NCI-H187 (cell line): ENCODE data around the gene CCNDBP1.
"Not testable (repeated sequence)": the region's sequence is repeated elsewhere in the genome, so short reads cannot be mapped to it uniquely, and the experiment has no call there.

Experiments used
- DNase-seq, 2 experiments: peaks; one replicate each; lab custom pipeline; 2025; lab: John Stamatoyannopoulos, UW

The CCNDBP1 gene

DNA sequence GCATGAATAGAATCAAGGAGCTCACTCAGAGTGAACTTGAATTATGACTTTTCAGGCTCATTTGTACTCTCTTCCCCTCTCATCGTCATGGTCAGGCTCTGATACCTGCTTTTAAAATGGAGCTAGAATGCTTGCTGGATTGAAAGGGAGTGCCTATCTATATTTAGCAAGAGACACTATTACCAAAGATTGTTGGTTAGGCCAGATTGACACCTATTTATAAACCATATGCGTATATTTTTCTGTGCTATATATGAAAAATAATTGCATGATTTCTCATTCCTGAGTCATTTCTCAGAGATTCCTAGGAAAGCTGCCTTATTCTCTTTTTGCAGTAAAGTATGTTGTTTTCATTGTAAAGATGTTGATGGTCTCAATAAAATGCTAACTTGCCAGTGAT is 9.6 kb downstream of the CCNDBP1 start:
- no peak for DNase-seq

DNA sequence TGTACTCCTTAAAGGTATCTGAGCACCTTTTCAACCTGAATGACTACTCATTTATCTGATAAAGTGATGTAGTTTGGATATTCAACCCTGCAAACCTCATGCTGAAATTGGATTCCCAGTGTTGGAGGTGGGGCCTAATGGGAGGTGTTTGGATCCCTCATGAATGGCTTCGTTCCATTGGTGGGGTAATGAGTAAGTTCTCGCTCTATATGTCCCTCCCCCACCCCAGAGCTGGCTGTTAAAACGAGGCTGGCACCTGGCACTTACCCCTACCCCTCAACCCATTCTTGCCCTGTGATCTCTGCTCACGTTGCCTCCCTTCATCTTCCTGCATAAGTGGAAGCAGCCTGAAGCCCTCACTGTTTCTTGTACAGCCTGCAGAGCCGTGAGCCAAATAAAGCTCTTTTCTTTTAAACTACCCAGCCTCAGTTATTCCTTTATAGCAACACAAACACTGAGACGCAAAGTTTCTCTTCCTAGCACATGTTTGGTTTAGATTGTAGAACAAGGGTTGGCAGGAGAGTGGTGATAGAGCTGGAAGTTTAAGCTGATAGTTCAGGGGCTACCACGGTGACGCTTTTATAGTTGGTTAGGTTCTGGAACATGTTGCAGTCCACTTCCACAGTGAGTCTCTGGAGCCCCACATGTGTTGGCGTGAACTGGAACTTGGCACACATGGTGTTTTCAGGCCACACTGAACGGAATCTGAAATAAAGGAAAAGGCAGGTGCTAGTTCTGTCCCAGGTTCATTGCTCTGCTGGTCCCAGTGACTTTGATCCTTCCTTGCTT is 11.8 kb downstream of the CCNDBP1 start:
- DNase-seq: no peak

DNA sequence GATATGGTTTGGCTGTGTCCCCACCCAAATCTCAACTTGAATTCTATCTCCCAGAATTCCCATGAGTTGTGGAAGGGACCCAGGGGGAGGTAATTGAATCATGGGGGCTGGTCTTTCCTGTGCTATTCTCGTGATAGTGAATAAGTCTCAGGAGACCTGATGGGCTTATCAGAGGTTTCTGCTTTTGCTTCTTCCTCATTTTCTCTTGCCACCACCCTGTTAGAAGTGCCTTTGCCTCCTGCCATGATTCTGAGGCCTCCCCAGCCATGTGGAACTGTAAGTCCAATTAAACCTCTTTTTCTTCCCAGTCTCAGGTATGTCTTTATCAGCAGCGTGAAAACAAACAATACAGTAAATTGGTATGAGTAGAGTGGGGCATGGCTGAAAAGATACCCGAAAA is 12.6 kb downstream of the CCNDBP1 start:
- not testable (repeated sequence) for DNase-seq

DNA sequence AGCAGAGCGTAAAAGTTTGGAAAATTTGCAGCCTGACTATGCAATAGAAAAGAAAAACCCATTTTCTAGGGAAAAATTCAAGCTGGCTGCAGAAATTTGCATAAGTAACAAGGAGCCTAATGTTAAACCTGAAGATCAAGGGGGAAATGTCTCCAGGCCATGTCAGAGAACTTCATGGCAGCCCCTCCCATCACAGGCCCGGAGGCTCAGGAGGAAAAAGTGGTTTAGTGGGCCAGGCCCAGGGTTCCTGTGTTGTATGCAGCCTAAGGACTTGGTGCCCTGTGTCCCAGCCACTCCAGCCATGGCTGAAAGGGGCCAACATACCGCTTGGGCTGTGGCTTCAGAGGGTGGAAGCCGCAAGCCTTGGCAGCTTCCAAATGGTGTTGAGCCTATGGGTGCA is 13.4 kb downstream of the CCNDBP1 start:
- DNase-seq: not testable (repeated sequence)

DNA sequence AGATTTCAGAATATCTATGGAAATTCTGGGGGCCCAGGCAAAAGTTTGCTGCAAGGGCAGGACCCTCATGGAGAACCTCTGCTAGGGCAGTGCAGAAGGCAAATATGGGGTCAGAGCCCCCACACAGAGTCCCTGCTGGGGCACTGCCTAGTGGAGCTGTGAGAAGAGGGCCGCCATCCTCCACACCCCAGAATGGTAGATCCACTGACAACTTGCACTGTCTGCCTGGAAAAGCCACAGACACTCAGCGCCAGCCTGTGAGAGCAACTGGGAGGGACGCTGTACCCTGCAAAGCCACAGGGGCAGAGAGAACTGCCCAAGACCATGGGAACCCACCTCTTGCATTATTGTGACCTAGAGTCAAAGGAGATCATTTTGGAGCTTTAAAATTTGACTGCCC is 13.8 kb downstream of the CCNDBP1 start:
- no peak for DNase-seq

DNA sequence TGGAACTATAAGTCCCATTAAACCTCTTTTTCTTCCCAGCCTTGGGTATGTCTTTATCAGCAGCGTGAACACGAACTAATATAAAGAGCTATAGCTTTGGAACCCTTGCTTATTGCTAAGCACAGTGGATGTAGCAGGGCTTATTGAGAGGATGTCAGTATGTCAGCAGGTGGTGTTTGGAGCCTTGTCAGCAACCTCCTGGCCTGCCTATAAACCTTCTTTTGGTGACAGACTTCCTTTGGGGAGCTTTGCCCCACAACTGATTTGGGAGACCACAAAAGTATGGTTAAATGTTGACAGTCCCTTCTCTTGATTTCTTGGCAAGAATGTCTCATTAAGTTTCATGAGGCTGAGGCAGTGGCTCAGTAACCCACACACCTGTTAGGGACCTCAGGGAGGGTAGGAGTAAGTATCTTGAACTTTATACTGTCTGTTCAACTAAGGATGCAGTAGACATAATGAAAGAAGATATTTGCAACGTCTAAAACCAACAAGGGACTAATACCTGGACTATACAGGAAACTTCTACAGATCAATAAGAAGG is 14.8 kb downstream of the CCNDBP1 start:
- DNase-seq: no peak

DNA sequence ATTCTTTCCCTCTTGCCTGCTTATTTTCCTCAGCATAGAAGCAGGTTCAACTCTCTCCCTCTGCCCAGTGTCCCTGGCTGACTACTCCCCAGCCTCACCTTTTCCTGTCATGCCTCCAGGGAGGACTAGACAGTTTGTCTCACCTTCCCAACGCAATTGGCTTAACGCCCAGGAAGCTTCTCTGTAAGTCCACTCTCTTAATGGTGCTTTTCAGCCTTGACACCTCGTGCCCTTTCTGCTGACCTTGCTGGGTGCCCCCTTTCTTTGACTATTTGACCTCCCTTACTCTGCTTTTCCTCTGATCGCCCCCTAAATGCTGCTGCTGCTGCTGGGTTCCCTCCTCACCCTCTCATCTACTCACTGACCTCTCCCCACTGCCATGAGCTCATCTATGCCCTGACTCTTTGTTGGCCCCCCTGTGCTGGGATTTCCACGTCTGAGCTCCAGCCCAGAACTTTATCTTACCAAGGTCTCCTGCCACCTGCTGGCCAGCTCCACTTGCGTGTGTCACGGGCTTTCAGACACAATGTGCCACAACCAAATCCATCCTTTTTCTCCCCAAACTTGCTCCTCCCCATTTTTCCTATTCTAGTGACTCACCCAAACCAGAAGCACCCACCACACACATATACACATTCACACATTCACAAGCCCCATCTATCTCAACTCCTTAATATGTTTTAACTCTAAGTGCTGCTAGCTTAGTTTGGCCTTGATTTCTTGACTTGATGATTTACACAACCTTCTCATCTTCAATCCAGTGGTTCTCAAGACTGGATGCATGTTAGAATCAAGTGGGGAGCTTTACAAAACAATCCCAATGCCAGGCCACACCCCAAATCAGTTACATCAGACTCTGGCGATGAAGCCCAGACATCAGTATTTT is 19.1 kb downstream of the CCNDBP1 start:
- DNase-seq: no peak

DNA sequence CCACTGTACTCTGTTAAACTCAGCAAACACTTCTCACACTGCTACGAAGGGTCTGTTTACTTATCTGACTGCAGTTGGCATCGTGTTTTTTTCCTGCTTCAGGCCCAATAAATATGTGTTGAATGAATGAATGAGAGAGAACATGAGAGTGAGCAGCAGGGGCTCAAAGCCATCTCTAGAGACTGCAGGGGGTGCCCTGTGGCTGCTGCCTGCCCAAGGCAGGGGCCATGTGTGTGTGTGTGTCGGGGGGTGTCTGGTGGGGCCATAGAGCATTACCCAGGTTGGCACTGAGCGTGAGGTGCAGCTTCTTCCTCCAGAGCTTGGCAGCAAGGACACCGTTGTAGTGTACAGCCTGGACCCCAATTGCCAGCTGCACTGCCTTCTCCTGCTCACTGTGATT is 20.9 kb downstream of the CCNDBP1 start:
- no peak for DNase-seq

DNA sequence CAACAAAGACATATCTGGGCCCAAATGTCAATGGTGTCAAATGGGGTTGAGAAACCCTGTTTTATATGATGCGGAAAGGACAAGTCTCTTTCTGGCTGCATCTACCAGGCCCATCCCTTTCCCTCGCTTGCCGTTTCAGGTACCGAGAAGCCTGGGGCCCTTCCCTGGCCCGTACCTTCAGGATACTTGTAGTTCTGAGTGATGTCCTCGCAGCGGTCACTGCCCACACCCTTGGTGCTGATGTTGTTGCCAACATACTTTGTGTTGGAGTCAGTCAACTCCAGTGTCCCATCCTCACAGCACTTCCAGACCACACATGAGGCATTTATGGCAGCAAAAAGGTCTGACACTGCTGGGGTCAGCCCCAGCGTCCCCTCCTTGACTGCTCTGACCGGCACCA is 21.8 kb downstream of the CCNDBP1 start:
- no peak for DNase-seq

DNA sequence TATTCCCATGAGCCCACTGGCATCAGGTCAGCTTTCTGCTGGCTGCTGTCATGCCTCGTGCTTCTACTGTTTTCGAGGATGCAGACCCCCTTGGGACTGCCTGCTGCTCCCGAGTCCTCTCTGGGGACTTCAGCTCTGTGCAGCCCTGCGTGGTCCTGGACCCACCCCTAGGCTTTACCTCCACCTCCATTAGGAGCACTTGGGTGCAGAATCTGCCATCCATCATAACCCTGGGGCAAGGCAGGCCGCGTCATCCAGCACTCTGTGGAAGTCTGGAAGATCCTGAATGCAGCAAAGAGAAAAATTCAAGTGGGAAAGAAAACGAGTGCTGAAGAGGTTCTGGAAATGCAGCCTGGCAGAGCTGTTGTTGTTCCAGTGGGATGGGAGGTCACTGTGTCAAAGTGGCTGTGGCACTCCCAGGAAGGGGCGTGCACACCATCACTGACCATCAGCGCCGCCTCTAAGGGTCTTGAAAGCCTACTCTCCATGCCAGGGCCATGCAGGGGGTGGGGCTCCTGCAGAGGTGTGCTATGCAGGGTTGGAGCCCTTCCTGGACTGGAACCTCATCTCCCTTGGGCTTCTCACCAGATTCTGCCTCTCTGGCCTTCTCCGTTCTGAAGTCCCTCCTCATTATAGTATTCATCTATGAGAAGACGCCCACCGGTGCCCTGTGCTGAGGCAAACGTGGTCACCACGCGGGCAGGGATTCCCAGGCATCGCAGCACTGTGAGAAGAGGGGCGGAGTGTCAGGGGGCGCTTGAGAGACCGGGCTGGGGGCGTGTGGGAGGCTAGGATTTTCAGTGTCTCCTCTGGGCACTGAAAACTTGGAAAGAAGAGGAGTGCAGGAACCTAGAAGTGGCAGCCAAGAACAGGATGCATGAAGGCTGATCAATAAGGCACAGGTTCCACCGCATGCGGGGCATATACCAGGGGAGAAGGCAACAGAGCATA is 23.1 kb downstream of the CCNDBP1 start:
- no peak for DNase-seq

DNA sequence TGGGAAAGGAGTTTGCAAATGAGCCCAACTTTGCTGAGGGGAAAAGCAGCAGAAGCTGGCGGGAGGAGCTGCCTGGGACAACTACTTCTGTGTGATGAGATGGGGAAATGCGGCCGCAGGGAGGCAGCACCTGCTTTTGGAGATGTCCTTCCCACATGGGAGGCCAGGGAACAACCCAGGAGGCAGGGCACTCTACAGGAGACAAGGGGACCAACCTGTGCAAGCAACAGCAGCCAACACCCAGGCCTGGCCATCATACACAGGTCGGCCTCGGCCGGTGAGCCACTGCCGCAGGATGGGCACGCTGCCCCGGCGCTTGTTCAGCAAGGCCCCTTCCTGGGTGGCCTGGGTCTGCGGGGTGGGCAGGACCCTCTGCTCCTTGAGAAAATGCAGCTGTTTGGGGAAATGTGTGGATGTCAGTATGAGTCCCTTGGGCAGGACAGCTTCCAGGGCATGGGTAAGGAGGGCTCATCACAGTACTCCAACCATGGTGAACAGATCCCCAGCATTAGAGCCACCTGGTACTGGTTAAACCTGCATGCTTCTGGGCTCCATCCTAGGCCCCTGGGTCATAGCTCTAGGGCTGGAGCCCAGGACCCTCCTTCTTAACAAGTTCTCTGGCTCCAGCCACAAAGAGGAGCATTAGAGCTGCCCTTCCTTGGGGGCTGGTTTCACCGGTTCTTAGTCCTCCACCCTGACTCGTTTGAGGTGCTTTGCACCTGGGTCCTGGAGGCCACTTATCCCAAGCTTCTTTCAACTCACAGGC is 24.0 kb downstream of the CCNDBP1 start:
- no peak for DNase-seq

DNA sequence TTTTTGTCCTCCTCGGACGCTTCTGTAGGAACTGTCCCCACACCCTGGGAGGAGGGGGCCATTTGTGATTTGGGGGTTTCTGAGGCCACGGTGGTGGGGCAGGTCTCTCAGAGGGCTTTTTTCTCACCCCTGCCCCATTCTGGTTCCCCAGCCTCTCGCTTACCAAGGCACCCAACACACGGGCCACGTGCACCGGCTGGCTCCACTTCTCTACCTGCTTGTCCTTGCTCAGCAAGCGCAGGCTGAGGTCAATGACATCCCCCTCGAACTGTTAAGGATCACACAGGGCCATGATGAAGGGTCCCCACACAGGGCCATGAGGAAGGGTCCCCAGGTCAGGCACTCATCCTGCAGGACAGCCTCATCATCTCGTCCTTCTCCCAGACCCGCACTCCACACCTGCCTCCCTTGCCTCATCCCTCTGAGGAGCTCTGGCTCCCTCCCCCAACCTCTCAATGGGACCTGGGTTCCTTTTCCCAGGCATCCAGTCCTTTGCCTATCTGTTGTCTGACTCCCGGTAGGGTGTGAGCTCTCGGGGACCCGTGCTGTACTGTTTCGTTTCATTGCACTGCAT is 25.1 kb downstream of the CCNDBP1 start:
- DNase-seq: no peak

DNA sequence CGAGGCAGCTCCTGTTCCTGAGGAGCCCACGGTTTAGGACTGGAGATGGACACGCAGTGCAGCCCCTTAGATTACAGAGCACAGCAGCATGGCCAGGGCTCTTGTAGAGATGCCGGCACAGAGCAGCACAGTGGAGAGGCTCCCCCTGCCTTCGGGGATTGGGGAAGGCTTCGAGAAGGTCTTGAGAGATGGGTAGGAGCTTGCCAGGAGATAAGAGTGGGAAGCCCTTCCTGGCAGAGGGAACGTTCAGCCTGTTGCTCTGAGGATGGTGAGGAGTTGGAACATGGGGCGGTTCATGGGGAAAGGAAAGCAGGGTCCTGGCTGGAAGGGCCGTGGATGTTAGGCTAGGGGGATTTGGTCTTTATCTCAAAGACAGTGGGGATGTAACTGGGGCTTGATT is 25.6 kb downstream of the CCNDBP1 start:
- no peak for DNase-seq

DNA sequence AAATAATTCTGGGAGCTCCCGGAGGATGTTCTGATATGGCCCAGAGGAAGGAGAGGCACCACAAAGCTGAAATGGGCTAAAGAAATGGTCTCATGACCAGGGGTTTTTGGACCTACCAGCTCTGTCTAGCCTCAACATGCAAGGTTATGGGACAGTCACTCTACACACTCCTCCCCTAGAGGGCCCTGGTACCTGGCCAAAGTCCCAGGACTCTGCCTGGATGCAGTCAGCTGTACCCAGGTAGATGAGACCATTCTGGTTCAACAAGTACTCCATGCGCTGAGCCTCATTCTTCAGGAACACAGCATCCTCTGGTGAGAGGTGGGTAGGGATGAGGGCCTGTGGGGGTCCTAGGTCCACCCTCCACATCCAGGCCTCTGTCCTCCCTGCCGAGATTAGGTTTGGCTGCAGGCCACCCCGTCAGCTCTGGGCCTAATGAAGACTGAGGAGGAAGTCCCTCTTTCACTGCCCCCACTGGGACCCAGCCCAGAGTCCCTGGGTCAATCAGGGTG is 26.1 kb downstream of the CCNDBP1 start:
- no peak for DNase-seq

DNA sequence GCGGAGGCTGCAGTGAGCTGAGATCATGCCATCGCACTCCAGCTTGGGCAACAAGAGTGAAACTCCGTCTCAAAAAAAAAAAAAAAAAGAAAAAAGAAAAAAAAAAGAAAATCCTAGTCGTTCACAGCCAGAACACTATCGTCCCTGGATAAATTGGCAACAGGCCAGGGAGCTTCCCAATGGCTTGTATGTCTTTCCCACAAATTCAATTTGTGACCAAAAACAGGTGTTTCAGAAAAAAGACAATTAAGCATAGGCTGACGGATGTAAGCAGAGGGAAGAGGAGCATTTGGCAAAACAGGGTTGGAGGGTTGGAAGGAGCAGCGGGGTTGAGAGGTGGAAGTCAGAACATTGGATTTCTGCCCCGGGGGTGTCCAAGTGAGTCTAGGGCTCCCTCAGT is 27.1 kb downstream of the CCNDBP1 start:
- DNase-seq: no peak

DNA sequence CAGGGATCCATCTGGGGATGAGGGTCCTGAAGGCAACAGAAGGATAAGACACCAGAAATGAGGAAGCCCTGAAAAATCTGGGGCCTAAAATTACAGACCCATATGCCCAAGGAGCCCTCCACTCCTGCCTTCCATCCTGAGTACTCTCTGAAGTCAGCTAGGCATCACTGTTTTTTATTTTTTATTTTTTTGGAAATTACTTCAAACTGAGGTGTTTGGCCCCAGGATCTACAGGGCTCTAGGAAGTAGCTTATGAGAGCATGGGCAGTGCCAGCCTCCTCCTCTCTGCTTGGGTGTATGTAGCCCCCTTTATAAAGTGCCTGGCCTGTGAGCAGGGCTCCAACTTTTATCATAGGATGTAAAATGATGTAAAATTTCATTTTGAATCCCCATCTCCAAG is 27.7 kb downstream of the CCNDBP1 start:
- no peak for DNase-seq

DNA sequence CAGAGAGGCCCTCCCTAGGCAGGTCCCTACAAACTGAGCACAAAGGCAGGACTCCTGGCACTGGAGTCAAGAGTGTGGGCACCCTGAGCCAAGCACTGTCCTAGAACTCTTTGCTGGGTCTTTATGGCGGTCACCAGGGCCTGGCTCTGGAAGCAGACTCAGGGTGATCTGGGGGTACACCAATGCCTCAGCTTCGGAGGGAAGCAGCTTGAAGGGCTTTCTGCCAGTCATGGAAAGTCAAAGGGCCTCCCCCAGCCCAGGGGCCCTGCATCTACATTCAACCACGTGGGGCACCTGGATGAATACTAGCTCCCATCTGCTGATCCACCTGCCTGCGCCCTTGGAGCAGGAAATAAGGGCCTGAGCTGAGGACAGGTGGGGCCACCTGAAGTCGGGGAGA is 28.3 kb downstream of the CCNDBP1 start:
- no peak for DNase-seq

DNA sequence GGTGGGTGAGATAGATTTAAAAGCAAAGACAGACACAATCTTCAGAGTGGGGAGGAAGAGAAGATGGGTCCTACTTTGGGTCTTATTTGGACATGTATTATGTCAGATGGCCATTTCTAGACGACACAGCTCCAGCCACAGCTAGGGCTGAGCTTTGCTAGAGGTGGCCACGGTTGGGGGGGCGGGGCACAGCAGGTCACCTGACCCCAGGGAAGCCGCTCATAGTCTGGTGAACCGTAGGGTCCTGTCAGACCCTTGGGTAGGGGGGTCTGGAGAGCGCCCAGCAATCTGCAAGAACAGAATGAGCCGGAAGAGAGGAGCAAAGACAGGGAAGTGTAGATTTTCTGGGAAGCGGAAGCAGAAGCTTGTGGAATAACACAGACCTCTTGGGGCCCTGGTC is 29.0 kb downstream of the CCNDBP1 start:
- DNase-seq: no peak

DNA sequence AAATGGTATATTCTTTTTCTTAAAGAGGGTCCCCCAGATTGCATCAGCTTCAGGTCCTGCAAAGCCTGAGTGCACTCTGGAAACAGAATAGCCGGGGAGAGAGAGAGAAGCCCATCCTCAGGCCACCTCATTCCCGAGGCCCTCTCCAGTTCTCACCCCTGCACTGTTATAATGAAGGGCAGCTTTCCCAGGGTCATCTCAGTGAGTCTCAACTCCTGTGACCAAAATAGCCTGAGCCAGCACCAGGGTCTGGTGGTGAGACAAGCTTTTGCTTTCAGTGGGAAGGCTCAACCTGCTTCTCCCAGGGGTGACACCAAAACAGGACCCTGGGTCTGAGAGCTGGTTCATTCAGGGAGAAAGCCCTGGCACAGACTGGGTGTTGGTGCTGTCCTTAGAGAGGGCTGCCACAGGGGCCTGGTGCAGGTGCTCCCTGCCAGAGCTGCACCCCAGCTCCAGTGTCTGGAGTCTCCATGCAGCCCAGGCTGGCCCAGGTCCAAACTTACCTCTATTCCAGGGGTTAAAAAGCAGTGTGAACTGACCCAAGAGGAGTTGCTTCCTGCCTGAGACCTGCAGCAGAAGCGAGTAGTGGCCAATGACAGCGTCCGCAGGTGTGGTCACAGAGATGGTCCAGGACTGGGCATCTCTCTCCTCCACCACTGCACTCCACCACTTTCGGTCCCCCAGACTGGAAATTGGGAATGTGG is 29.5 kb downstream of the CCNDBP1 start:
- DNase-seq: no peak

DNA sequence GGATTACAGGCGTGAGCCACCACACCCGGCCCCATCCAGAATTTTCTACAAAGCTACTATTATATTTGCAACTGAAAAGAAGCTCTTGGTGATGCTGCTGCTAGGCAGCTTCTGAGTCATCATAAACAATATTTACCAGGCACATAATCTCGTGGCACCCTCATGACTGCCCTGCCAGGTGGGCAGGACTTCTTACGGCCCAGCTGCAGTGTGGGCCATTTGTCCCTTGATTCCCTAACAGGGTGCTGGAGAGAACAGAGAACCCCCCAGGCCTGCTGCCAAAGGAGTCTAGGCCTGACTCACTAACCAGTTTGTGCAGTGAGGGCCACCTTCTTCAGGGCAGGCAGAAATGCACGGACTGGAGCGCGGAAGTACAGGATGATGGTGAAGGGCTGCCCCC is 30.8 kb downstream of the CCNDBP1 start:
- DNase-seq: no peak
